Measurements from ENCODE around the gene CACNB4. TPM values are rescaled to one million over a fixed set of nuclear protein-coding genes. Genes with fewer than 3 reads are reported as not detected.

CACNB4 gene
- total RNA-seq, 1 experiment from 2014 or later: 2.0 TPM

DNA sequence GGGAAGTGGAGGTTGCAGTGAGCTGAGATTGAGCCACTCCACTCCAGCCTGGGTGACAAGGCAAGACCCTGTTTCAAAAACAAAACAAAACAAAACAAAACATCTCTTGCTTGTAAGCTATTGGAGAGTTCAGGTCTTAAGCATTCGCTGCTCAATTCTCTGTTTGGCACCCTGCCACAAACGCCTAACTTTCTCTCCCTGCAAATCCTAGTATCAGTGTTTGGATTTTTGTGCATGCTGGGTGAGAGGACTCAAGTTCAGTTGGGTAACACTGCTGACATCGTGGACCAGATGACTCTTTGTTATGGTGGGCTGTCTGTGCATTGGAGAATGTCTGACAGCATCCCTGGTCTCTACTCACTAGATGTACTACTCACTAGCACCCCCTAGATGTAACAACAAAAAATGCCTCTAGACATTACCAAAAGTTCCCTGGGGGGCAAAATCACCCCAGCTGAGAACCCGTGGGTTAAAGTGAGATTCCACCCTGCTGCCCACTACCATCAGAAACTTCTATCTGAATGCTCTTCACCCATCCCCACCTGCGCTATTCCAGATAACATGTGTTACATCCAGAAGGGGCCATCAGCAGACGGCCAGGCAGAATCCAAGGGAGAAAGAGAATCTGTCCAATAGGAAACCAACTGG, 50.9 kb downstream of the CACNB4 start:
- ChIA-PET POLR2A (no interaction called here), RAD21 (ENCODE audit: low non-redundant PET in 1 of 2, low total read pairs in 2 of 2, uncharacterized antibody in 2 of 2, unreplicated experiment in 2 of 2) (no interaction called here), CTCF (interaction anchor here (1.6 to 1.8 kb wide), 2 partner anchors 8 to 12 kb away, joined by 4 to 5 read pairs; no protein-coding TSS in a partner anchor)
- DNase-seq (ENCODE audit: low read depth, low spot score) (no peak), ATAC-seq (peak; percentile 74)
- BruUV-seq (replicated peaks): no TSS peak
- no peaks in the 10 kb centered on the region for H3K9me3 ChIP-seq (ENCODE audit: control insufficient read depth in 1 of 2, insufficient read depth in 1 of 2, low read depth in 1 of 2, low read length in 2 of 2)
- H2AFZ ChIP-seq (ENCODE audit: low read depth, low read length, poor library complexity, severe bottlenecking): no peak overlapping the region
- no peaks in the 10 kb centered on the region for H3K79me2 ChIP-seq (ENCODE audit: insufficient read depth, low read length)
- no peaks in the 10 kb centered on the region for H4K20me1 ChIP-seq (ENCODE audit: insufficient read depth)
- no peak overlapping the region for H3K27ac ChIP-seq (ENCODE audit: low read depth, low read length)
- H3K27me3 ChIP-seq (ENCODE audit: insufficient read depth, low read length): no peaks in the 10 kb centered on the region
- no peak overlapping the region for H3K9ac ChIP-seq (ENCODE audit: low read length)
- H3K4me2 ChIP-seq (ENCODE audit: low read length): no peak overlapping the region
- no peak overlapping the region for H3K4me3 ChIP-seq (replicated peaks in 1 of 2; ENCODE audit: low read depth in 1 of 2, low read length in 2 of 2)
- intact Hi-C loops (cut with micrococcal nuclease): no loop called here
- no peaks in the 10 kb centered on the region for H3K4me1 ChIP-seq (ENCODE audit: control insufficient read depth in 1 of 2, insufficient read depth in 2 of 2, low read length in 2 of 2)
- H3K9me2 ChIP-seq (ENCODE audit: insufficient read depth): no peaks in the 10 kb centered on the region
- no peaks in the 10 kb centered on the region for H3K36me3 ChIP-seq (ENCODE audit: control insufficient read depth in 1 of 2, insufficient read depth in 2 of 2, low read length in 2 of 2)
- no peak for TF ChIP-seq JUND (IDR thresholded peaks at IDR 0.05)
- TF ChIP-seq, protein P1, sequence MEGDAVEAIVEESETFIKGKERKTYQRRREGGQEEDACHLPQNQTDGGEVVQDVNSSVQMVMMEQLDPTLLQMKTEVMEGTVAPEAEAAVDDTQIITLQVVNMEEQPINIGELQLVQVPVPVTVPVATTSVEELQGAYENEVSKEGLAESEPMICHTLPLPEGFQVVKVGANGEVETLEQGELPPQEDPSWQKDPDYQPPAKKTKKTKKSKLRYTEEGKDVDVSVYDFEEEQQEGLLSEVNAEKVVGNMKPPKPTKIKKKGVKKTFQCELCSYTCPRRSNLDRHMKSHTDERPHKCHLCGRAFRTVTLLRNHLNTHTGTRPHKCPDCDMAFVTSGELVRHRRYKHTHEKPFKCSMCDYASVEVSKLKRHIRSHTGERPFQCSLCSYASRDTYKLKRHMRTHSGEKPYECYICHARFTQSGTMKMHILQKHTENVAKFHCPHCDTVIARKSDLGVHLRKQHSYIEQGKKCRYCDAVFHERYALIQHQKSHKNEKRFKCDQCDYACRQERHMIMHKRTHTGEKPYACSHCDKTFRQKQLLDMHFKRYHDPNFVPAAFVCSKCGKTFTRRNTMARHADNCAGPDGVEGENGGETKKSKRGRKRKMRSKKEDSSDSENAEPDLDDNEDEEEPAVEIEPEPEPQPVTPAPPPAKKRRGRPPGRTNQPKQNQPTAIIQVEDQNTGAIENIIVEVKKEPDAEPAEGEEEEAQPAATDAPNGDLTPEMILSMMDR (IDR thresholded peaks at IDR 0.05 in 2 of 3, conservative IDR thresholded peaks at IDR 0.05 in 1 of 3; ENCODE audit: borderline replicate concordance in 1 of 3, insufficient read depth in 1 of 3, low read depth in 2 of 3, low read length in 2 of 3): peak; percentile 6 to 74 (median 63); a peak in 4 of 6 replicates

DNA sequence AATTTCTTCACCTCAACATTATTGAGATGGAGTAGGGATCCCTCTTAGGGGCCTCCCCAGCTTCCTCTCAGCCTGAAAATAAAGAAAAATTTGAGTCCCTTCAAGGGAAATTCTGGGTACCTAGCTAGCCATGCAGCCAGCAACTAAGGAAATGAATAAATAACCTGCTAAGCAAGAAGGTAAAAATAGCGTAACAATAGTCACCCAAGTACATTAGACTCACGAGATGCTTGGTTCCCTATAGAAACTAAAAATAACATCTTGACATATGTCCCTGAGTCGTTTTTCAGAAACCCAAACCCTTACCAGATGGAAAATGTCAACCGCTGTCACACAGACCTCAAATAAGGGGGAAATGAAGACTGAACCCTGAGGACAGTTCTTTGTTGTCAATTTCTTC, 51.9 kb downstream of the CACNB4 start:
- H4K20me1 ChIP-seq (ENCODE audit: insufficient read depth): no peaks in the 10 kb centered on the region
- H3K4me3 ChIP-seq (replicated peaks in 1 of 2; ENCODE audit: low read depth in 1 of 2, low read length in 2 of 2): no peak overlapping the region
- H3K79me2 ChIP-seq (ENCODE audit: insufficient read depth, low read length): no peaks in the 10 kb centered on the region
- H3K27ac ChIP-seq (ENCODE audit: low read depth, low read length): no peak overlapping the region
- DNase-seq (ENCODE audit: low read depth, low spot score) (no peak), ATAC-seq (no peak)
- intact Hi-C loops (cut with micrococcal nuclease): no loop called here
- H3K9me3 ChIP-seq (ENCODE audit: control insufficient read depth in 1 of 2, insufficient read depth in 1 of 2, low read depth in 1 of 2, low read length in 2 of 2): no peaks in the 10 kb centered on the region
- no peaks in the 10 kb centered on the region for H3K27me3 ChIP-seq (ENCODE audit: insufficient read depth, low read length)
- no peaks in the 10 kb centered on the region for H3K36me3 ChIP-seq (ENCODE audit: control insufficient read depth in 1 of 2, insufficient read depth in 2 of 2, low read length in 2 of 2)
- BruUV-seq (replicated peaks): no TSS peak
- H3K4me2 ChIP-seq (ENCODE audit: low read length): no peak overlapping the region
- ChIA-PET POLR2A (no interaction called here), RAD21 (ENCODE audit: low non-redundant PET in 1 of 2, low total read pairs in 2 of 2, uncharacterized antibody in 2 of 2, unreplicated experiment in 2 of 2) (no interaction called here), CTCF (interaction anchor here (1.5 kb wide), 1 partner anchor 21 kb away, joined by 5 read pairs; no protein-coding TSS in a partner anchor)
- no peak overlapping the region for H3K9ac ChIP-seq (ENCODE audit: low read length)
- H2AFZ ChIP-seq (ENCODE audit: low read depth, low read length, poor library complexity, severe bottlenecking): no peak overlapping the region
- no peaks in the 10 kb centered on the region for H3K9me2 ChIP-seq (ENCODE audit: insufficient read depth)
- no peak for TF ChIP-seq POLR2A (IDR thresholded peaks at IDR 0.05; ENCODE audit: borderline replicate concordance, extremely low read depth, insufficient read depth, insufficient read length)
- TF ChIP-seq EZH2 (IDR thresholded peaks at IDR 0.05): no peak
- TF ChIP-seq FOSL1 (IDR thresholded peaks at IDR 0.05; ENCODE audit: low read depth): no peak
- TF ChIP-seq ZFX (IDR thresholded peaks at IDR 0.05): no peak
- TF ChIP-seq YY1 (IDR thresholded peaks at IDR 0.05; ENCODE audit: extremely low read depth, insufficient replicate concordance, low read depth, low read length): no peak
- TF ChIP-seq POLR2AphosphoS5 (IDR thresholded peaks at IDR 0.05; ENCODE audit: low read depth, low read length): no peak
- no peak for TF ChIP-seq TCF7L2 (IDR thresholded peaks at IDR 0.05; ENCODE audit: borderline replicate concordance, extremely low read depth, insufficient read depth, insufficient read length)
- H3K4me1 ChIP-seq (ENCODE audit: control insufficient read depth in 1 of 2, insufficient read depth in 2 of 2, low read length in 2 of 2): no peaks in the 10 kb centered on the region

Data from HCT116 (cell line).